Activated CD4-positive, alpha-beta T cell treated with anti-CD3 and anti-CD28 coated beads, Interleukin-2, amount 50 U/mL, for 4 hours (primary cell): ENCODE data around the gene NAGS.
"Not testable (repeated sequence)": the region's sequence is repeated elsewhere in the genome, so short reads cannot be mapped to it uniquely, and the experiment has no call there.

Experiments used
- DNase-seq, 2 experiments: peaks; one replicate each; pipeline ENCODE4 v3.0.0-alpha.2; 2020

The NAGS gene, protein sequence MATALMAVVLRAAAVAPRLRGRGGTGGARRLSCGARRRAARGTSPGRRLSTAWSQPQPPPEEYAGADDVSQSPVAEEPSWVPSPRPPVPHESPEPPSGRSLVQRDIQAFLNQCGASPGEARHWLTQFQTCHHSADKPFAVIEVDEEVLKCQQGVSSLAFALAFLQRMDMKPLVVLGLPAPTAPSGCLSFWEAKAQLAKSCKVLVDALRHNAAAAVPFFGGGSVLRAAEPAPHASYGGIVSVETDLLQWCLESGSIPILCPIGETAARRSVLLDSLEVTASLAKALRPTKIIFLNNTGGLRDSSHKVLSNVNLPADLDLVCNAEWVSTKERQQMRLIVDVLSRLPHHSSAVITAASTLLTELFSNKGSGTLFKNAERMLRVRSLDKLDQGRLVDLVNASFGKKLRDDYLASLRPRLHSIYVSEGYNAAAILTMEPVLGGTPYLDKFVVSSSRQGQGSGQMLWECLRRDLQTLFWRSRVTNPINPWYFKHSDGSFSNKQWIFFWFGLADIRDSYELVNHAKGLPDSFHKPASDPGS

DNA sequence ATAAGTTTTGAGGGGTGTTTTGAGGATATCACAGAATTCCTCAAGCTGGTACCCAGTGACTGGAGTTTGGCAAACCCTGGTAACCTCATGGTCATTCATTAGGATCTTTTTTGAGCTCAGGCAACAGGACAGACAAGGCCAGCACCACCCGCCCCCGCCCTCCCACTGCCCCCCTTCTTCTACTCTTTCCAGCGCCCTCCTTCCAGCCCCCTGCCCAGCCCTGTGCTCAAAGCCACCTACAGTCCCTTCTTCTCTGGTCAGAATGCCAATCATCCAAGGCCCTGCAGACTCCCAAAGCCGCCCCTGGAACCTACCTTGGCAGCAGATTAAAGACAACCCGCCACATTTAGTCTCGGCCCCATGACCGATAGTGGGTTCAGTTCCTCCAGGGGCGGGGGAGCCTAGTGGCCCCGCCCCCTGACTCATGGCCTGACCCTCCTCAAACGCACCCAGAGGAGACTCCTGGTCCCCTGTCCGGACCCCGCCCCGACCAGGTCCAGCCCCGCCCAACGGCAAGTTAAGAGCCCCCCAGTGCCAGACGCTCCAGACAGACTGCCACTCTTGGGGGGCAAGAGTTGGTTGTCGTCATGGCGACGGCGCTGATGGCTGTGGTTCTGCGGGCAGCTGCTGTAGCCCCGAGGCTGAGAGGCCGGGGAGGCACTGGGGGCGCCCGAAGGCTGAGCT, at the start of gene NAGS:
NAGS (plus strand) TSS at position 546 of the 684 bp plus-strand sequence; CDS start at position 588, 42 bp downstream.
- DNase-seq: no peak

DNA sequence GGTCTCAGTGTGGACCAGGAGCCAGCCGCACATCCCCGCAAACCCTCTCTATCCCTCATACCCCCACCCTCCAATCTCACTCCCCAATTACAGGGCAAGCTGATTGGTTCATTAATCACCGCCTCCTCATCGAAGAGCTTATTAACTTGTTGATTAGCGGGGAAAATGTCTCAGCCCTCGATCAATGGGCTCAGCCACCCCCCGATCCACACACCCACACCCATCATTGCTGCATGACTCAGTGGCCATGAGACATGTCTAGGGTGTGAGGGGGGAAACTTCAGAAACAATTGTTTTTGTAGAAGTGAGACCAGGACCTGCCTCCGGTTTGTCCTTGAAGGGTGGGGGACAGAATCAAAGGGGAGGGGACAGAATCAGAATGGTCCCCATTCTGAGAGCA, 48.2 kb upstream of the NAGS start:
- no peak for DNase-seq

DNA sequence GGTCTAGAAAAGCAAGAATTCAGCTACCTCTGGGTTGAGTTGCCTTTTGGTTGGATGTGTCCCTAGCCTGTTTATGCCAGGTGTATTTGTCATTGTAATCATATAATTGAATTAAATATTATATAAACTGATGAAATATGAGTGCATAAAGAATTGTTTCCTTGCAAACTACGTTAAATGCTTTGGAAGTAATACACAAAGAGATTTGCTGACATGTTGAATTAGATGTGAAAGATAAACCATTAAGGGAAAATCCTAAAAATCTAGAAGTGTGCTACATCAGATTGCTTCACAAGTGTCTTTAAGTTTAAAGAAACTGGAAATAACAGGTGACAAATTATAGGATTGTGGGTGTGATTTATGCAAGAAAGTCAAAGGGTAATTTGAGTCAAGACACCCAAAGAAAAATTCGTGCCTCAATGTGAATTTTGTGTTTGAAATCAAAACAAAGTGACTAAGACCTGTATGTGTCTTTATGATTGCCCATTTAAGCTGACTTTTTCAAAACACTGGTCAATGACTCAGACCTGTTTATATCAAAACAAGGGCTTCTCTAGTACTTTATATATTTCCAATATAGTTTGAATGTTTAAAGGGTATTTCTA, 45.6 kb upstream of the NAGS start:
- DNase-seq: no peak

DNA sequence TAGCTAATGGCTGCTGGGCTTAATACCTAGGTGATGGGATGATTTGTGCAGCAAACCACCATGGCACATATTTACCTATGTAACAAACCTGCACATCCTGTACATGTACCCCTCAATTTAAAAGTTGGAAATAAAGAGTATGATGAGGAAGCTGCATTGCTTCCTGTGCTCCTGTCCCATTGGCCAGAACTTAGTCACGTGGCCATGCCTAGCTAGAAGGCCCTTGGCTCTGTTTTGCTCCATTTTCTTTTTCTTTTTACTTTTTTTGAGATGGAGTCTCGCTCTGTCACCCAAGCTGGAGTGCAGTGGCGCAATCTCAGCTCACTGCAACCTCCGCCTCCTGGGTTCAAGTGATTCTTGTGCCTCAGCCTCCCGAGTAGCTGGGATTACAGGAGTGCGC, 43.1 kb upstream of the NAGS start:
- not testable (repeated sequence) for DNase-seq

DNA sequence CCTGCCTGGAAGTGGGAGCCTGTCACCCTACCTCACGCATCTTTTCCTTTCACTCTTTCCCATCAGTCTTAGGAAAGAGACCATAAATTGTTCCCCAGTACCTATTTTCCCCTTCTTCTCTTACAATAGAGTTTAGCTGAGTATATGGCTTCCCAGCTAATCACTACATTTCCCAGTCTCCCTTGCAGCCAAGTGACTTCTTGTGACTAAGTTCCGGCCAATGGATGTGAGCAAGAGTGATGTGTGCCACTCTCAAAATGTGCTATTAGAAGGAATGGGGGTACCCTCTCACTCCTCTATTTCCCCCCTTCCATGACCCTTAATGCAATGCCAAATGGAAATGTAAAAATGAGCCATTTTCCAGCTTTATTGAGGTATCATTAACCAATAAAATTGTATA, 42.5 kb upstream of the NAGS start:
- no peak for DNase-seq

DNA sequence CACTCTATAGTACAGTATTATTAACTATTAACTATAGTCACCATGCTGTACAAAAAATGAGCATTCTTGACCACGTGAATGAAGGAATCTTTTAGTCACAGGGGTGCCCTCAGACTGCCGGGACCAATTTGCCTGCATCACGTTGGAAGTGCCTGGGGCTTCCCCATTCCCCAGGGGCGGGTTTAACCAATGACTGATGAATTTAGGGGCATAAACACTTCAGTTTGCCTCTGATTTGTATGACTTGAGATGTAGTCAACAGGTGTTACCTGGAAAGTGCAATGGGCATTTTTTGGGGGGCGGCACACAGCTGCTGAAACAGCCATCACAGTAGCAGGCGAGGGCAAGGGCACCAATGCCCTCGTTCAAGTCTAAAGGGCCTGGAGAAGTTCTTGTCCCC, 41.9 kb upstream of the NAGS start:
- no peak for DNase-seq

DNA sequence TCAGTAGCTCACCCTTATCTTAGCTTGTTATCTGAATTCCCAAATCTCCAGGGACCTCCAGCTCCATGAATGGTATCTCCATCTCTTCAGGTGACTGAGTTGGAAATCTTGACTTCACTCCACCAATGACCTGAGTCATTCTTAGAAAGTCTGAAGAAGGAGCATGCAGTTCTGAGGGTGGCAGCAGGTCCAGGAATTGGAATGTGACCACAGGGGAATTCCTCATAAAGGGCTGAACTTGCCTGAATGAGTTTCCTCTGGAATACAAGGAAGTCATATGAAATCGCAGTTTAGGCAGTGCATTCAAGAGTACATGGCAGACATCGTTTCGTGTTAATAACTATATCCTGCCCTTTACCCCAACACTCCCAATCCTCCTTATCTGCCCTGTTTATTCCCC, 38.1 kb upstream of the NAGS start:
- DNase-seq: no peak

DNA sequence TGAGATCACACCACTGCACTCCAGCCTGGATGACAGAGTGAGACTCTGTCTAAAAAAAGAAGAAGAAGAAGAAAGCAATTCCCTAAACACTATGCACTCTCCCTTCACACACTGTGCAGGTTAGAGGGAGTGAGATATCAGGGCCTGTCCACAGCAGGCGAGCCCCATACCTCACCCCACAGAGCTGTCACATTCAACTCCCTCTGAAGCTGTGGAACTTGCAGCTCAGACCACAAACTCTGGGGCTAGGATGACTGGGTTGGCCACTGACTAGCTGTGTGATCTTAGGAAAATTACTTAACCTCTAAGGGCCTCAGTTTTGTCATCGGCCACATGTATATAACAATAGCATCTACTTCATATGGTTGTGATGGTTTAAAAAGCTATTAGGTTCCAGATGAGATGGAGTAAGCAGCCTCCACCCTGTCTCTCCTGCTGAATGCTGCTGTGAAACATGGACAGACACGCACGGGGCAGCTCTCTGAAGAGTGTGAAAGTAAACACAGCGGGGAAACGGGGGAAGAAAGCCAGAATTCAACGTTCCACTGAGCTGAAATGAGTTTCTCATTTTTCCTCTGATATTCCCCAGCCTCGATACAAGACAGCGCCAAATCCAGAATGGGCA, 37.1 kb upstream of the NAGS start:
- no peak for DNase-seq

DNA sequence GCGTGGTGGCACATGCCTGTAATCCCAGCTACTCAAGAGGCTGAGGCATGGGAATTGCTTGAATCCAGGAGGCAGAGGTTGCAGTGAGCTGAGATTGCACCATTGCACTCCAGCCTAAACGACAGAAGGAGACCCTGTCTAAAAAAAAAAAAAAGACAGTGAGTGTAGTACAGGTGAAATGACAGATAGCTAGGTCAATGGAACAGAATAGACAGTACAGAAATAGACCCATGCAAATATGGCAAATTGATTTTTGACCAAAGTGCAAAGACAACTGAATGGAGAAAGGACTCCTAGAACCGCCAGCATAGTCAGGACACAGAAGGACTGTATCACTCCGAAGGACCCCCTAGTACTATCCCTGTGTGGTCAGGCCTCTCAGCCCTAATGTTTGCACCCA, 34.1 kb upstream of the NAGS start:
- no peak for DNase-seq

DNA sequence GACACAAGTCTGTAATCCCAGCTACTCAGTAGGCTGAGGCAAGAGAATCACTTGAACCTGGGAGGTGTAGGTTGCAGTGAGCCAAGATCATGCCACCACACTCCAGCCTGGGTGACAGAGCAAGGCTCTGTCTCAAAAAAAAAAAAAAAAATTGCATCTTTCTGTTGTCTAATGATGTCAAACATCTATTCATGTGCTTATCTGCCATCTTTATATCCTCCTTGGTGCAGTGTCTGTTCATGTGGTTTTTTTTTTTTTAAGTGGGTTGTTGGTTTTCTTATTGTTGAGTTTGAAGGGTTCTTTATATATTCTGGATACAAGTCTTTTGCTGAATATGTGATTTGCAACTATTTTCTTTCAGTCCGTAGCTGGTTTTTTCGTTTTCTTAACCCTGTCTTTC, 33.0 kb upstream of the NAGS start:
- DNase-seq: not testable (repeated sequence)

DNA sequence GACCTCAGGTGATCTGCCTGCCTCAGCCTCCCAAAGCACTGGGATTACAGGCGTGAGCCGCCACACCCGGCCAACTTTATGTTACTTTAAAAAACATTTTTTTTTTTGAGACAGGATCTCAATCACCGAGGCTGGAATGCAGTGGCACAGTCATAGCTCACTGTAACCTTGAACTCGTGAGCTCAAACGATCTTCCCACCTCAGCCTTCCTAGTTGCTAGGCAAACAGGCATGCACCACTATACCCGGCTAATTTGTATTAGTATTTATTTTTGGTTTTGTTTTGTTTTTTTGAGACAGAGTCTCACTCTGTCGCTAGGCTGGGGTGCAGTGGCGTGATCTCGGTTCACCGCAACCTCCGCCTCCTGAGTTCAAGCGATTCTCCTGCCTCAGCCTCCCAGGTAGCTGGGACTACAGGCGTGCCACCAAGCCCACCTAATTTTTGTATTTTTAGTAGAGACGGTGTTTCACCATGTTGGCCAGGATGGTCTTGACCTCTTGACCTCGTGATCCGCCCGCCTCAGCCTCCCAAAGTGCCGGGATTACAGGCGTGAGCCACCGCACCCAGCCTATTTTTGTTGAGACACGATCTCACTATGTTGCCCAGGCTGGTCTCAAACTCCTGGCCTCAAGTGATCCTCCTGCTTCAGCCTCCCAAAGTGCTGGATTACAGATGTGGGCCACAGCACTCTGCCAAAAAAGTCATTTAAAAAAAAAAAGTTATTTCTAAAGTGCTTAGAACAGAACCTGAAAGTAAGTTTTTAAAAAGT, 31.8 kb upstream of the NAGS start:
- DNase-seq: not testable (repeated sequence)

DNA sequence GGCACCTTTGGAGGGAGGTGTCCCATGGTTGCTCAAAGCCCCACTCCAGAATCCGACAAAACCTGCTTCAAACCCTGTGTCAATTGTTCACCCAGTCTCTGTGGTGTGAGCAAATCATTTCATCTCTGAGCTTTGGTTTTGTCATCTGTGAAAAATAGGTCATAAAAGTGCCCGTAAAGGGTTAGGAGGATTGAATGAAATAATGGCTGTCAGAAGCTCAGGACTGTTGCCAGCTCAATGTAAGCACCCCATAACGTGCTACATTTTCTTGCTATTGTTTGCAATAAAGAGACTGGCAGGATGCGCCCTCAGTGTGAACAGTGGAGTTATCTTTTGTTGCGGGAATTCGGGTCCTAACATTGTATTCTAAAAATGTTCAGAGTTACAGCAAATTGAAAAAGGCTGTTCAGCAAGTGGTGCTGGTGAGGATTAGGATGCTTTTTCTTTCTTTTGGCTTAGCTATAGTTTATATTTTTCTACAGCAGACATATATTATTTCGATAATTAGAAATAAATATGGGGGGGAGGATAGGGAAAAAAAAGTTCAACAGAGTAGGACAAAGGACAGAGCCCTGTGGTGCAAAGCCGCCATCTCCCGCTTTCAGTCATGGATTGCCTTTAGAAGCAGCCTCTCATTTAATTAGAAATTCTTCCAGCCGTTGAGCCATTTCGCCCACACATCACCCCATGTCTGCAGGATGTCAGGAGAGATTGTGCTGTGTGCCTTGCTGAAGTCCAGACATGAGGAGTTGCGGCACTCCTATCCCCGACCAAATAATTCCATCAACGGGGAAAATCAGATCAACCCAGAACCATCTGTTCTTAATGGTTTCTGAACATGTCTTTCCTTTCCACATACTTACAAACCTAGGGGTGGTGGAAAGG, 29.8 kb upstream of the NAGS start:
- no peak for DNase-seq

DNA sequence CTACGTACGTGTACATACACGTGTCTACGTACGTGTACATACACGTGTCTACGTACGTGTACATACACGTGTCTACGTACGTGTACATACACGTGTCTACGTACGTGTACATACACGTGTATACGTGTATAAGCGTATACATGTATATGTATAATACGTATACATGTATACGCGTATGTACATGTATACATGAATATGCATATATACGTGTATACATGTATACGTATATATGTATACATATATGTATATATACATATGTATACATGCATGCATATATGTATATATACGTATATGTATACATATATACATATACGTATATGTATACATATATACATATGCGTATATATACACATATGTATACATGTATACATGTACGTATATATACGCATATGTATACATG, 28.5 kb upstream of the NAGS start:
- no peak for DNase-seq

DNA sequence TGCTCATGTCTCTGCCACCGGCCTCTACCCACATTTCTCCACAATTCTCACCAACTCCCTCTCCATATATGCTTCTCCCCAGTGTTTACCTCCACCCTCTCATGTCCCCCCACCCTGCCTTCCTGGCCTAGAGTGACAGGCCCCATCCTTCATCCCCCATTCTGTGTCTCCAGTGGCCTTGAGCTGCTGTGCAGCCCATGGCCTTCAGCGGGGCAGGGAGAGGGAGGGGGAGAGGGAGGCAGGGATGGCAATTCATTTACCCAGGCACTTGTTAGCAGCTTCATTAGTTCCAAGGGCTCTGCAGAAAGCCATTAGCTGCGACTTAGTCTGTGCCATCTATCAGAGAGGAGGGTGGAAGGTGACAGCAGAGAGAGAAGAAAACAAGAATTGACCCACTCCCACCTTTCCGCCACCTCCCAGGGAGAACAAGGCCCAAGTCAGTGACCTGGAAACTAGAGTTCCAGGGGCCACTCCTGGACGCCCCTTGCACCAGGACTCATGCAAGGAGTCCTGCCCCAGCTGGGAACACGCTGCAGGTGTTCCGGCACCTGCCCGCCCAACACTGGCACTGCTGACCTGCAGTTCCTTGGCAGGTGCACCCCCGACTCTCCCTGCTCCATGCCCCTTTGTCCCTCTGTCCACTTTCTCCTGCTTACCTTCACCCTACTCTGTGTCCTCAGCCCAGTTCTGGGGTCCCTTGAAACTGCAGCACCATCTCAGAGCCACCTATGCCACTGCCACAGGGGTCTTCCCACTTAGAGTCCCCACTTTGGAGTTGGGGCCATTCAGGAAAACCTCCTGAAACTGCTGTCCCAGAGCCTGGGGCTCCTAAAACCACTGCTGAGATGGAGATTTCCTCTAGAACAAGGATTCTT, 27.2 kb upstream of the NAGS start:
- DNase-seq: no peak

DNA sequence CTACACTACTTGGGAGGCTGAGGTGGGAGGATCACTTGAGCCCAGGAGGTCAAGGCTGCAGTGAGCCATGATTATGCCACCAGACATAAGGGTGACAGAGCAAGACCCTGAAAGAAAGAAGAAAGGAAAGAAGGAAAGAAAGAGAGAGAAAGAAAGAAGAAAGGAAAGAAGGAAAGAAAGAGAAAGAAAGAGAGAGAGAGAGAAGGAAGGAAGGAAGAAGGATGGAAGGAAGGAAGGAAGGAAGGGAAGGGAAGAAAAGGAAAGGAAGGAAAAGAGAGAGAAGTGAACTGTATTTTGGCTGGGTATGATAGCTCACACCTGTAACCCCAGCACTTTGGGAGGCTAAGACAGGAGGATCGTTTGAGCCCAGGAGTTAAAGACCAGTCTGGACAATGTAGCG, 26.3 kb upstream of the NAGS start:
- DNase-seq: no peak

DNA sequence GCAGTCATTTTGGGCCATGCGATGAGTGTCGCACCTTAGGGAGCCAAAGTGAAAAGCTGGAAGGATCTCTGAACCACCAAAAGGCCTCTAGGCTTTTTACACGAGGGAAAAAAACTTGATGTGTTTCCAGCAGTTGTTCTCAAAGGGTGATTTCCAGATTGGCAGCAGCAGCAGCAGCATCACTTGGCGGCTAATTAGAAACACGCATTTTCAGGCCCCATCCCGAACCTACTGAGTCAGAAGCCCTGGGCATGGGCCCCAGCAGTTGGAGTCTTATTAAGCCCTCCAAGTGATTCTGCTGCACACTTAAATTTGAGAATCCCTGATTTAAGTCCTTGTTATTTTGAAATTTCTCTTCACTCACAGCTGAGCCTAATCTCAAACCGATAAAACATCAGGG, 25.4 kb upstream of the NAGS start:
- DNase-seq: no peak

DNA sequence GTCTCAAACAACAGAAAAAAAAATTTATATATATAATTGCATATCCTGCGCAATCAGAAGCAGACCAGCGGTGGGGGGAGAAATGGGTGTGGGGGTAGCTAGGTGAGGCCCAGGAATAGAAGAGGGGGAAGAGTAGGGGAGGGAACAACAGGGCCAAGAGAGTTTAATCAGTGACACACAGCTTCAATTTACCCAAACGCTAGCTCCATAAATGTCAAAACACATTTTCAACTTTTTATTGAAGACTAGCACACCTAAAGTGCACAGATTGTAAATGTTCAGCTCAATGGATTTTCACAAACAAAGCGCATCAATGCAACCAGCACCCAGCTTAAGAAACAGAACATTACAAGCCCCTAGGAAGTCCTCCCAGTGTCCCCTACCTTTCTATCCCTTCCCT, 24.8 kb upstream of the NAGS start:
- no peak for DNase-seq

DNA sequence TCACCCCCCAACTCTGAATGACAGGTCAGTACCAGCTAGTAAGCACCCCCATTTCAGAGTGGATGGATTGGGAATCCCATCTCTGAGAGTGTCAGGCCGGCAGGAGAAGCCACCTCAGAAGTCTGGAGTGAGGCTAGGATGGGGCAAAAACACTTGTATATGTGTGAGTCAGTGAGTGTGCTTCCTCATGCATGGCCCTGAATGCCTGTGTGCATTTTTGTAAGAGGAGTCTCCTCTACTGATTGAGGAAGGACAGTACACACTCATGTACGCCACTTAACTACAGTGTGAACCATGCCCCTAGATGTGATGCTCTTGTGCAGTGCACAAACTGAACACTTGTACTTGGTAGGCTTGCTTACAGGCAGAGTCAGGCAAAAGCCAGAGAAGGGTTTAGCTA, 22.3 kb upstream of the NAGS start:
- no peak for DNase-seq

DNA sequence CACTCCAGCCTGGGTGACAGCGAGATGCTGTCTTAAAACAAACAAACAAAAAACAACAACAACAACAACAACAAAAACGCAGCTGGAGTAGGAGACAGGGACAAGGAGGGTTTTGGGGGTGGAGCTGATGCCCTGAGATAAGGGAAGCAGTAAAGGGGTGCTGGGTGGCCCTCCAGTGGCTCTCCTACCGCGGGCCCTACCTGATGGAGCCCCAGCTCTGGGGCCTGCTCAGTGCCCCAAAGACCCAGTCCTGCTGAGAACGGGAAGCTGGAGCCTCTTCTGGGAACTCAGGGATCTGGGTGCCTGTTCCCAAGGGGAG, 21.3 kb upstream of the NAGS start:
- no peak for DNase-seq

DNA sequence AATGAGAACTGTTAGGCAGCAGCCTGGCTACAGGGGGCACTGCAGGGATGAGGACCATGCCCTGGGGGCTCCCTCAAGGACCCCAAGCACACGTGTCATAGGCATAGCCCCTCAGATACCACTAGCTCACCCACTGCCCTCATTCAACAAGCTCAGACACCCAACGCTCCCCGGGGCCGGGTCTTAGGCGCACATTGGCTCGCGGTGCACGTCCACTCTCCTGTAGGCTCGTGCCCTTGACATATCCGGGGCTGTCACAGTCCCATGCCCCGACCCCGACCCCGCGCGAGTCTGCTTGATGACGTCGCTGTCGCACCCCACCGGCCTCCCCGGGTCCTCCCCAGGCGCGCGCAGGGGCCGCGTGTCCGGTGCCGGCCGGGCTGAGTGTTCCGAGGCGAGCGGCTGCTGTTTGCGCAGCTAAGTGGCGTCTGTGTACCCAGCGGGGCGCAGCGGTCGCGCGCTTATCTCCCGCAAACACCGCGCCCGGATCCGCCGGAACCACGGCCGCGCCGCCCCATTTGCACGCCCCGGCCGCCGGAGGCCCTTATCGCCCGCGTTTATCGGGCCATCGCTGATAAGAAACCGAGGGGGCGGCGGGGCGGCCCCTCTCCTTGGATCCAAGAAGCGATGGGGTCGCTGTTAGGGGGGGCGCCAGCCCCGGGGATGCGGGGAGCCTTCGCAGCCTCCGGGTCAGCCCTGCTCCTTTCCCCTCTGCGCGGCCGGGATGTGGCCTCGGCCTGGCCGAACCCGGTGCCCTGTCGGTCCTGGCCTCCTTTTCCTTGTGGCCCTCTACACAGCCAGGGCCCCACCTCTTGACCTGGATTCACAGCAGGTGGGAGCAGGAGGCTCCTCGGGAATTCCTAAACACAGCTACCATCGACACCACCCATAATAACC, 20.7 kb upstream of the NAGS start:
- DNase-seq: no peak
